GM12865 (cell line): ENCODE measurements around the gene VWCE.

Experiments used
- DNase-seq: peaks from one replicate; pipeline ENCODE4 v3.0.0; 2010; ENCODE audit warnings: low read depth
- H3K4me3 ChIP-seq: 2 replicates; pipeline ENCODE4 v1.5.1; 2011; ENCODE audit warnings: mild to moderate bottlenecking, low read depth, low read length, control low read depth
- CTCF ChIP-seq: IDR thresholded peaks from 2 replicates; pipeline ENCODE4 v1.5.1; 2011; ENCODE audit warnings: low read length, control low read depth, low read depth, inconsistent platforms; ENCODE audit not compliant: insufficient read depth; ENCODE audit errors: missing control alignments

The VWCE gene

GRCh38 chr11:61281581-61282250 is 13.4 kb downstream of the VWCE start:
- peak; percentile 47 for DNase-seq
- no peak overlapping the region for H3K4me3 ChIP-seq
- TF ChIP-seq CTCF: no peak

GRCh38 chr11:61280883-61281580 is 14.1 kb downstream of the VWCE start:
- no peak for TF ChIP-seq CTCF
- H3K4me3 ChIP-seq: no peak overlapping the region
- no peak for DNase-seq

DNA sequence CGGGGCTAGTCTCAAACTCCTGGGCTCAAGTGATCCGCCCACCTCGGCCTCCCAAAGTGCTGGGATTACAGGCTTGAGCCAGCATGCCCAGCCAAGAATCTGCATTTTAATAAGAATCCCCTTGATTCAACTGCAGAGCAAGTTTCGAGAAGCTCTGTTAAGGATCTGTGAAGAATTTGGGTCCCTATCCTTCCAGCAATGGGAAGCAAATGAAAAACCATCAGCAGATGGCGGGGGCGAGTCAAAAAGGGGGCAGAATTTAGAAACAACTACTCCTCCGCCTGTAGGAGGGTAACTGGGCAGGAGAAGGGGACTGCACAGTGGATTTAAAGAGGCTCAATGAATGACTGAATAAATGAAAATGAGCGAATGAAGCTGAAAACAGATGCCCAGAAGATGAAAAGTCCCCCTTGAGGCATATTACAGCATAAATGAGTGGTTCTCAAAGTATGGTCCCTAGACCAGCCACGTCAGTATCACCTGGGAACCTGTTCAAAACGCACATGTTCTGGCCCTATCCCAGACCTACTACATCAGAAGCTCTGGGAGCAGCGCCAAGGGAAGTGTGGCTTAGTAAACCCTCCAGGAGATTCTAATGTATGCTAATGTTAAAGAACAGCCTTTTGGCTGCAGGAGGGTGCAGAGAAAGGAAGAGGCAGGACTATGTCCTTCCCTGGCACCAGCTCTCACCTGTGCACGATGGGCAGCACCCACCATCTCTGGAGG is 15.0 kb downstream of the VWCE start:
- no peak for DNase-seq
- no peak overlapping the region for H3K4me3 ChIP-seq
- no peak for TF ChIP-seq CTCF

DNA sequence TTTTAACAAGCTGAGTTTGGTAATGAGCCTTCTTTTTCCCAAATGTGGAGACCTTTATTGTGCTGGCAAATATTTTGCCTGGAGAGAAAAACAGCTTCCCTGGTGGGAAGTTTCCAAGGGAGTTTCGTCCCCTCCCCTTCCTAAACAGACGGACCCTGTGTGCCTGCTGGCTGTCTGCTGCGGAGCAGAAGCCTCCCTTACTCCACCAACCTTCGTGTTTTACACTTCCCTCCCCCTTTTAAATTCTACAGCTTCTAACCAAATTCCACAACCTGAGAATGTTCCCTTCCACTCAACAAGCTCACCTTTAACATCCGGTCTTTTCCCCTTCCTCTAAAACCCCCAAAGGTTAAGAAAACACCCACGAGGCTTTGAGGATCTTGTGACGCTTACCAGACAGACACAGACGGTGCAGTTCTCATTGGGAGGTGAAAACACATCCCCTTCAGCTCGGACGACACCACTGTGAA is 17.1 kb downstream of the VWCE start:
- no peak for DNase-seq
- no peak overlapping the region for H3K4me3 ChIP-seq
- TF ChIP-seq CTCF: no peak

GRCh38 chr11:61277186-61278000 is 17.7 kb downstream of the VWCE start:
- H3K4me3 ChIP-seq: no peak overlapping the region
- no peak for TF ChIP-seq CTCF
- no peak for DNase-seq

DNA sequence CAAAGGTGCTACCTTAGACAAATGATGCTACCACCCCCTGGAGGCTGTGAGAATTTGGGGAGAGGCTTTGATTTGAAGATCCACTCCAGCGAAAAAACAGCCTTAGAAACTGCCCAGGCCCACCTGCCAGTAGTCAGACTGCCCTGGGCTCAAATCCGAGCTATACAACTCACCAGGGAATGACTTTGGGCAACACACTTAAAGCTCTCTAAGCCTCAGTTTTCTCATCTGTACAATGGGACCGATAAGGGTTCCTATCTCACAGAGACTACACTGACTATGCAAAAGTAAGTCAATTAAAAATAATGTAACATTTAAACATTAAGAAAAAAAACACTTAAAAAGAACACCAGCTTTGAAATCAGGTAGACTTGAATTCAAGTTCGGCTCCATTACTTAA is 19.9 kb downstream of the VWCE start:
- no peak for TF ChIP-seq CTCF
- DNase-seq: no peak
- H3K4me3 ChIP-seq: no peak overlapping the region
